Prostate gland (tissue), 2 donors: Measurements from ENCODE around the gene PNMA5. TPM values are rescaled to one million over a fixed set of nuclear protein-coding genes. Genes with fewer than 3 reads are reported as not detected.

Source experiments
- DNase-seq: peaks from one replicate; pipeline ENCODE4 v3.0.0-alpha.2; 2019; ENCODE audit warnings: low spot score
- H3K27ac ChIP-seq, 2 donors: fragments of 200-600 bp; sonication (generic); 2 replicates each; pipeline ENCODE4 v1.5.1; 2017 to 2019
- H3K27me3 ChIP-seq: fragments of 200-600 bp; sonication (generic); replicated peaks from 2 replicates; pipeline ENCODE4 v1.5.1; 2019; ENCODE audit not compliant: insufficient read depth
- H3K36me3 ChIP-seq, 2 donors: fragments of 200-600 bp; sonication (generic); 1 replicate in 1 of 2; 2 replicates in 1 of 2; pipeline versions ENCODE4 v1.5.1 to v1.8.1; 2017 to 2019
- H3K4me1 ChIP-seq: fragments of 200-600 bp; sonication (generic); replicated peaks from 2 replicates; pipeline ENCODE4 v1.5.1; 2019
- H3K4me3 ChIP-seq, 2 donors: fragments of 200-600 bp; sonication (generic); 2 replicates each; pipeline ENCODE4 v1.5.1; 2017 to 2019
- H3K9me3 ChIP-seq: fragments of 200-600 bp; sonication (generic); 2 replicates; pipeline ENCODE4 v1.5.1; 2017
- CTCF ChIP-seq, 4 experiments: fragments of 200-600 bp in 2 of 4; fragments of 450-650 bp in 2 of 4; sonication (generic) in 2 of 4; IDR thresholded peaks; 1 replicate in 3 of 4; 2 replicates in 1 of 4; pipeline ENCODE4 v1.5.1; 2016 to 2019; ENCODE audit warnings: antibody characterized with exemption in 4 of 4, mild to moderate bottlenecking in 2 of 4, moderate library complexity in 2 of 4
- POLR2A ChIP-seq: fragments of 450-650 bp; IDR thresholded peaks from one replicate; pipeline ENCODE4 v1.6.1; 2016; ENCODE audit warnings: antibody characterized with exemption, mild to moderate bottlenecking
- POLR2AphosphoS5 ChIP-seq: sonication (generic); formaldehyde crosslinking; IDR thresholded peaks from one replicate; pipeline ENCODE4 v1.6.1; 2017; ENCODE audit warnings: antibody characterized with exemption
- WGBS: methylation state at CpG from one replicate; pipeline ENCODE4 v1.1.5; 2018; 5-methylcytosine and 5-hydroxymethylcytosine counted together
- intact Hi-C: fragments of 100-400 bp; cut with DNase I; formaldehyde crosslinking; loops from one replicate; pipeline ENCODE4 v1.14.2; 2022
- total RNA-seq, 2 donors: library from RNA; depleted of rRNA; stranded (reverse); fragments of >200 nt; gene quantifications; one replicate each; pipeline ENCODE4 v1.1.0, GENCODE V29; 2016

PNMA5 gene
- total RNA-seq, 2 donors from 2014 or later, result 6.5 TPM; not detected in 1

- 69% methylated on average over 5 of the region's 5 CpGs for WGBS
These were observed 35.9 kb downstream of the PNMA5 start for GRCh38 chrX:152958047-152958446.

GRCh38 chrX:152950786-152951185 is 43.1 kb downstream of the PNMA5 start:
- WGBS, result 68% methylated on average over 6 of the region's 6 CpGs
- no peak for DNase-seq
- intact Hi-C loops, result no loop called here
- Histone ChIP-seq H3K9me3 (no peaks in the 10 kb centered on the region), H3K36me3 (no peaks in the 10 kb centered on the region), H3K4me1 (no peaks in the 10 kb centered on the region), H3K4me3 (no peak overlapping the region), H3K27me3 (no peaks in the 10 kb centered on the region), H3K27ac (no peak overlapping the region)
- TF ChIP-seq POLR2AphosphoS5 (no peak), POLR2A (no peak), CTCF (IDR thresholded peaks at IDR 0.05) (no peak)

More at GRCh38 chrX:152958047-152958446, 35.9 kb downstream of the PNMA5 start:
- no peaks in the 10 kb centered on the region for H3K4me1 ChIP-seq
- DNase-seq, result no peak
- TF ChIP-seq POLR2A (no peak), CTCF (IDR thresholded peaks at IDR 0.05) (no peak), POLR2AphosphoS5 (no peak)
- H3K27me3 ChIP-seq, result no peaks in the 10 kb centered on the region
- H3K9me3 ChIP-seq, result no peaks in the 10 kb centered on the region
- H3K36me3 ChIP-seq, result no peaks in the 10 kb centered on the region
- H3K27ac ChIP-seq, result no peak overlapping the region
- intact Hi-C loops, result no loop called here
- no peak overlapping the region for H3K4me3 ChIP-seq

GRCh38 chrX:152949114-152949513 is 44.8 kb downstream of the PNMA5 start:
- H3K9me3 ChIP-seq, result no peaks in the 10 kb centered on the region
- no peaks in the 10 kb centered on the region for H3K36me3 ChIP-seq
- TF ChIP-seq POLR2AphosphoS5, result no peak
- TF ChIP-seq POLR2A, result no peak
- TF ChIP-seq CTCF (IDR thresholded peaks at IDR 0.05), result no peak
- no peak overlapping the region for H3K27ac ChIP-seq
- H3K27me3 ChIP-seq, result no peaks in the 10 kb centered on the region
- intact Hi-C loops, result no loop called here
- 88% methylated on average over 2 of the region's 4 CpGs for WGBS
- H3K4me1 ChIP-seq, result no peaks in the 10 kb centered on the region
- no peak overlapping the region for H3K4me3 ChIP-seq
- DNase-seq, result no peak

- intact Hi-C loops, result no loop called here
- Histone ChIP-seq H3K4me3 (no peak overlapping the region), H3K9me3 (no peaks in the 10 kb centered on the region), H3K27ac (no peak overlapping the region), H3K4me1 (no peaks in the 10 kb centered on the region), H3K27me3 (no peaks in the 10 kb centered on the region), H3K36me3 (no peaks in the 10 kb centered on the region)
- 87% methylated on average over 6 of the region's 6 CpGs for WGBS
- no peak for DNase-seq
- TF ChIP-seq CTCF (IDR thresholded peaks at IDR 0.05) (no peak), POLR2A (no peak), POLR2AphosphoS5 (no peak)
These were observed 47.2 kb downstream of the PNMA5 start for GRCh38 chrX:152946681-152947080.

GRCh38 chrX:152945021-152945979 is 48.6 kb downstream of the PNMA5 start:
- no peak for DNase-seq
- intact Hi-C loops, result no loop called here
- no peak for TF ChIP-seq CTCF (IDR thresholded peaks at IDR 0.05)
- TF ChIP-seq POLR2AphosphoS5, result no peak
- no peak for TF ChIP-seq POLR2A

More at GRCh38 chrX:152945021-152945979, 48.6 kb downstream of the PNMA5 start:
- H3K4me1 ChIP-seq, result no peaks in the 10 kb centered on the region
- no peaks in the 10 kb centered on the region for H3K9me3 ChIP-seq
- no peaks in the 10 kb centered on the region for H3K36me3 ChIP-seq
- no peak overlapping the region for H3K27ac ChIP-seq
- 89% methylated on average over 7 of the region's 11 CpGs for WGBS
- no peak overlapping the region for H3K4me3 ChIP-seq
- H3K27me3 ChIP-seq, result no peaks in the 10 kb centered on the region
